ELR (cell line): ENCODE measurements around the gene TLR6.

Experiments
- DNase-seq: peaks from one replicate; pipeline ENCODE4 v3.0.0-alpha.2; 2015; ENCODE audit warnings: low read depth

TLR6 gene

GRCh38 chr4:38856524-38857337, at the start of gene TLR6:
Gene TLR6 (minus strand): TSS chr4:38856817. CDS start chr4:38829473, 27,344 bp downstream.
- DNase-seq: peak; percentile 82

GRCh38 chr4:38905652-38906385, 49.2 kb upstream of the TLR6 start:
- DNase-seq: no peak

- no peak for DNase-seq
These were observed 48.1 kb upstream of the TLR6 start for GRCh38 chr4:38904682-38905081.

GRCh38 chr4:38904090-38904666, 47.6 kb upstream of the TLR6 start:
- no peak for DNase-seq

GRCh38 chr4:38902695-38903094, 46.1 kb upstream of the TLR6 start:
- DNase-seq: peak; percentile 55

- DNase-seq: no peak
These were observed 45.6 kb upstream of the TLR6 start for GRCh38 chr4:38902221-38902620.

GRCh38 chr4:38898245-38898644, 41.6 kb upstream of the TLR6 start:
- DNase-seq: no peak

GRCh38 chr4:38896940-38897339, 40.3 kb upstream of the TLR6 start:
- DNase-seq: no peak

GRCh38 chr4:38894322-38894982, 37.8 kb upstream of the TLR6 start:
- DNase-seq: no peak

GRCh38 chr4:38891051-38891983, 34.7 kb upstream of the TLR6 start:
- DNase-seq: no peak

- DNase-seq: peak; percentile 89
These were observed 32.5 kb upstream of the TLR6 start for GRCh38 chr4:38889143-38889542.

GRCh38 chr4:38884254-38884653, 27.6 kb upstream of the TLR6 start:
- DNase-seq: no peak

GRCh38 chr4:38876636-38877035, 20.0 kb upstream of the TLR6 start:
- no peak for DNase-seq

GRCh38 chr4:38873290-38873944, 16.8 kb upstream of the TLR6 start:
- DNase-seq: no peak

- DNase-seq: peak; percentile 76
These were observed 16.0 kb upstream of the TLR6 start for GRCh38 chr4:38872620-38873019.

- DNase-seq: no peak
These were observed 15.0 kb upstream of the TLR6 start for GRCh38 chr4:38871593-38871992.

GRCh38 chr4:38870098-38870808, 13.6 kb upstream of the TLR6 start:
- no peak for DNase-seq

- peak; percentile 30 for DNase-seq
These were observed 12.9 kb upstream of the TLR6 start for GRCh38 chr4:38869511-38869910.

- DNase-seq: peak; percentile 48
These were observed 11.7 kb upstream of the TLR6 start for GRCh38 chr4:38868059-38868960.
